H4 (cell line): Measurements from ENCODE around the gene ELMO1. TPM values are rescaled to one million over a fixed set of nuclear protein-coding genes. Genes with fewer than 3 reads are reported as not detected.

Experiments used
- DNase-seq: peaks from one replicate; pipeline ENCODE4 v3.0.0-alpha.2; 2015; ENCODE audit warnings: low spot score
- total RNA-seq: library from RNA; depleted of rRNA; stranded (reverse); fragments of >200 nt; shearing (Covaris generic); gene quantifications from 2 replicates; pipeline ENCODE4 v1.2.3, GENCODE V29; 2014

The ELMO1 gene
- total RNA-seq, 1 experiment from 2014 or later = 55.0 TPM

GRCh38 chr7:37467002-37467401 is 18.3 kb upstream of the ELMO1 start:
- no peak for DNase-seq

GRCh38 chr7:37462138-37462537 is 13.5 kb upstream of the ELMO1 start:
- DNase-seq = no peak

- no peak for DNase-seq
Observed at GRCh38 chr7:37455081-37455480, 6.4 kb upstream of the ELMO1 start.

GRCh38 chr7:37452346-37452745 is 3.7 kb upstream of the ELMO1 start:
- no peak for DNase-seq

- DNase-seq = no peak
Observed at GRCh38 chr7:37450035-37450434, 1.4 kb upstream of the ELMO1 start.

GRCh38 chr7:37449621-37450020 is 957 bp upstream of the ELMO1 start:
- no peak for DNase-seq

- no peak for DNase-seq
Observed at GRCh38 chr7:37448011-37448635, 541 bp downstream of the ELMO1 start.

GRCh38 chr7:37446371-37446770 is 2.3 kb downstream of the ELMO1 start:
- no peak for DNase-seq

GRCh38 chr7:37445790-37446189 is 2.9 kb downstream of the ELMO1 start:
- DNase-seq = no peak

- DNase-seq = no peak
Observed at GRCh38 chr7:37445064-37445723, 3.5 kb downstream of the ELMO1 start.

GRCh38 chr7:37443627-37444026 is 5.0 kb downstream of the ELMO1 start:
- DNase-seq = no peak

GRCh38 chr7:37442268-37442667 is 6.4 kb downstream of the ELMO1 start:
- no peak for DNase-seq

GRCh38 chr7:37441816-37442215 is 6.8 kb downstream of the ELMO1 start:
- no peak for DNase-seq

- no peak for DNase-seq
Observed at GRCh38 chr7:37441386-37441760, 7.3 kb downstream of the ELMO1 start.

- DNase-seq = no peak
Observed at GRCh38 chr7:37440738-37441385, 7.8 kb downstream of the ELMO1 start.

GRCh38 chr7:37439653-37440026 is 9.0 kb downstream of the ELMO1 start:
- DNase-seq = no peak

- peak; percentile 90 for DNase-seq
Observed at GRCh38 chr7:37438906-37439652, 9.6 kb downstream of the ELMO1 start.

GRCh38 chr7:37435156-37435855 is 13.4 kb downstream of the ELMO1 start:
- no peak for DNase-seq

GRCh38 chr7:37434529-37434928 is 14.1 kb downstream of the ELMO1 start:
- no peak for DNase-seq

GRCh38 chr7:37433166-37433565 is 15.5 kb downstream of the ELMO1 start:
- peak; percentile 42 for DNase-seq

- no peak for DNase-seq
Observed at GRCh38 chr7:37432281-37432920, 16.3 kb downstream of the ELMO1 start.
